ENCODE data around the gene CSNK1A1. TPM values are rescaled to one million over a fixed set of nuclear protein-coding genes. Genes with fewer than 3 reads are reported as not detected.

Gene CSNK1A1
- total RNA-seq, 1 experiment from 2014 or later = 263 TPM

- intact Hi-C loops (cut with micrococcal nuclease) = no loop called here
- BruUV-seq (replicated peaks) = no TSS peak
Measured at GRCh38 chr5:149470942-149471341, 80.3 kb downstream of the CSNK1A1 start.

More at GRCh38 chr5:149470942-149471341, 80.3 kb downstream of the CSNK1A1 start:
- H3K27me3 ChIP-seq (ENCODE audit: insufficient read depth, low read length) = no peaks in the 10 kb centered on the region
- H3K9ac ChIP-seq (ENCODE audit: low read length) = no peak overlapping the region
- no peak for ATAC-seq
- no peak overlapping the region for H3K4me2 ChIP-seq (ENCODE audit: low read length)
- H3K4me1 ChIP-seq (ENCODE audit: control insufficient read depth in 1 of 2, insufficient read depth in 2 of 2, low read length in 2 of 2) = peaks cover 9 to 46% of the 10 kb centered on the region in 2 experiments
- ChIA-PET CTCF (no interaction called here), RAD21 (ENCODE audit: low non-redundant PET in 1 of 2, low total read pairs in 2 of 2, uncharacterized antibody in 2 of 2, unreplicated experiment in 2 of 2) (no interaction called here), POLR2A (no interaction called here)
- no peak overlapping the region for H3K4me3 ChIP-seq (replicated peaks in 1 of 2; ENCODE audit: low read depth in 1 of 2, low read length in 2 of 2)
- H3K36me3 ChIP-seq (ENCODE audit: control insufficient read depth in 1 of 2, insufficient read depth in 2 of 2, low read length in 2 of 2) = no peaks in the 10 kb centered on the region
- no peak overlapping the region for H3K27ac ChIP-seq (ENCODE audit: low read depth, low read length)
- no peaks in the 10 kb centered on the region for H3K9me2 ChIP-seq (ENCODE audit: insufficient read depth)
- TF ChIP-seq, protein P1, sequence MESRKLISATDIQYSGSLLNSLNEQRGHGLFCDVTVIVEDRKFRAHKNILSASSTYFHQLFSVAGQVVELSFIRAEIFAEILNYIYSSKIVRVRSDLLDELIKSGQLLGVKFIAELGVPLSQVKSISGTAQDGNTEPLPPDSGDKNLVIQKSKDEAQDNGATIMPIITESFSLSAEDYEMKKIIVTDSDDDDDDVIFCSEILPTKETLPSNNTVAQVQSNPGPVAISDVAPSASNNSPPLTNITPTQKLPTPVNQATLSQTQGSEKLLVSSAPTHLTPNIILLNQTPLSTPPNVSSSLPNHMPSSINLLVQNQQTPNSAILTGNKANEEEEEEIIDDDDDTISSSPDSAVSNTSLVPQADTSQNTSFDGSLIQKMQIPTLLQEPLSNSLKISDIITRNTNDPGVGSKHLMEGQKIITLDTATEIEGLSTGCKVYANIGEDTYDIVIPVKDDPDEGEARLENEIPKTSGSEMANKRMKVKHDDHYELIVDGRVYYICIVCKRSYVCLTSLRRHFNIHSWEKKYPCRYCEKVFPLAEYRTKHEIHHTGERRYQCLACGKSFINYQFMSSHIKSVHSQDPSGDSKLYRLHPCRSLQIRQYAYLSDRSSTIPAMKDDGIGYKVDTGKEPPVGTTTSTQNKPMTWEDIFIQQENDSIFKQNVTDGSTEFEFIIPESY (IDR thresholded peaks at IDR 0.05; ENCODE audit: extremely low read depth, insufficient replicate concordance, low read length) = no peak
- TF ChIP-seq, protein P2, sequence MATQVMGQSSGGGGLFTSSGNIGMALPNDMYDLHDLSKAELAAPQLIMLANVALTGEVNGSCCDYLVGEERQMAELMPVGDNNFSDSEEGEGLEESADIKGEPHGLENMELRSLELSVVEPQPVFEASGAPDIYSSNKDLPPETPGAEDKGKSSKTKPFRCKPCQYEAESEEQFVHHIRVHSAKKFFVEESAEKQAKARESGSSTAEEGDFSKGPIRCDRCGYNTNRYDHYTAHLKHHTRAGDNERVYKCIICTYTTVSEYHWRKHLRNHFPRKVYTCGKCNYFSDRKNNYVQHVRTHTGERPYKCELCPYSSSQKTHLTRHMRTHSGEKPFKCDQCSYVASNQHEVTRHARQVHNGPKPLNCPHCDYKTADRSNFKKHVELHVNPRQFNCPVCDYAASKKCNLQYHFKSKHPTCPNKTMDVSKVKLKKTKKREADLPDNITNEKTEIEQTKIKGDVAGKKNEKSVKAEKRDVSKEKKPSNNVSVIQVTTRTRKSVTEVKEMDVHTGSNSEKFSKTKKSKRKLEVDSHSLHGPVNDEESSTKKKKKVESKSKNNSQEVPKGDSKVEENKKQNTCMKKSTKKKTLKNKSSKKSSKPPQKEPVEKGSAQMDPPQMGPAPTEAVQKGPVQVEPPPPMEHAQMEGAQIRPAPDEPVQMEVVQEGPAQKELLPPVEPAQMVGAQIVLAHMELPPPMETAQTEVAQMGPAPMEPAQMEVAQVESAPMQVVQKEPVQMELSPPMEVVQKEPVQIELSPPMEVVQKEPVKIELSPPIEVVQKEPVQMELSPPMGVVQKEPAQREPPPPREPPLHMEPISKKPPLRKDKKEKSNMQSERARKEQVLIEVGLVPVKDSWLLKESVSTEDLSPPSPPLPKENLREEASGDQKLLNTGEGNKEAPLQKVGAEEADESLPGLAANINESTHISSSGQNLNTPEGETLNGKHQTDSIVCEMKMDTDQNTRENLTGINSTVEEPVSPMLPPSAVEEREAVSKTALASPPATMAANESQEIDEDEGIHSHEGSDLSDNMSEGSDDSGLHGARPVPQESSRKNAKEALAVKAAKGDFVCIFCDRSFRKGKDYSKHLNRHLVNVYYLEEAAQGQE (IDR thresholded peaks at IDR 0.05; ENCODE audit: low read depth) = no peak
- TF ChIP-seq CEBPB (IDR thresholded peaks at IDR 0.05; ENCODE audit: low read depth) (no peak), JUND (IDR thresholded peaks at IDR 0.05) (no peak), ATF3 (IDR thresholded peaks at IDR 0.05) (no peak), EZH2 (IDR thresholded peaks at IDR 0.05) (no peak)
- no peaks in the 10 kb centered on the region for H3K9me3 ChIP-seq (ENCODE audit: control insufficient read depth in 1 of 2, insufficient read depth in 1 of 2, low read depth in 1 of 2, low read length in 2 of 2)
- no peaks in the 10 kb centered on the region for H4K20me1 ChIP-seq (ENCODE audit: insufficient read depth)
- no peak overlapping the region for H2AFZ ChIP-seq (ENCODE audit: low read depth, low read length, poor library complexity, severe bottlenecking)
- DNase-seq (ENCODE audit: low read depth, low spot score) = no peak
- H3K79me2 ChIP-seq (ENCODE audit: insufficient read depth, low read length) = no peaks in the 10 kb centered on the region
